Transverse colon (tissue), 4 donors: ENCODE results near the gene PNKP.

ENCODE experiments used
- EP300 ChIP-seq: sonication (generic); formaldehyde crosslinking; IDR thresholded peaks from one replicate; pipeline ENCODE4 v1.6.1; 2017; ENCODE audit warnings: antibody characterized with exemption, low read depth
- POLR2A ChIP-seq: fragments of 450-650 bp; IDR thresholded peaks from one replicate; pipeline ENCODE4 v1.6.1; 2016; ENCODE audit warnings: antibody characterized with exemption, mild to moderate bottlenecking, moderate library complexity
- POLR2AphosphoS5 ChIP-seq, 3 donors: sonication (generic); formaldehyde crosslinking; IDR thresholded peaks; one replicate each; pipeline ENCODE4 v1.6.1; 2016; ENCODE audit warnings: antibody characterized with exemption in 3 of 3
- TF ChIP-seq, protein P1 (sequence below), 5 experiments: fragments of 200-600 bp in 3 of 5; fragments of 450-650 bp in 2 of 5; sonication (generic) in 3 of 5; IDR thresholded peaks; 1 replicate in 2 of 5; 2 replicates in 3 of 5; pipeline ENCODE4 v1.5.1; 2016 to 2017; ENCODE audit warnings: antibody characterized with exemption in 5 of 5, inconsistent platforms in 3 of 5, mild to moderate bottlenecking in 2 of 5, moderate library complexity in 1 of 5

- TF ChIP-seq, protein P1, sequence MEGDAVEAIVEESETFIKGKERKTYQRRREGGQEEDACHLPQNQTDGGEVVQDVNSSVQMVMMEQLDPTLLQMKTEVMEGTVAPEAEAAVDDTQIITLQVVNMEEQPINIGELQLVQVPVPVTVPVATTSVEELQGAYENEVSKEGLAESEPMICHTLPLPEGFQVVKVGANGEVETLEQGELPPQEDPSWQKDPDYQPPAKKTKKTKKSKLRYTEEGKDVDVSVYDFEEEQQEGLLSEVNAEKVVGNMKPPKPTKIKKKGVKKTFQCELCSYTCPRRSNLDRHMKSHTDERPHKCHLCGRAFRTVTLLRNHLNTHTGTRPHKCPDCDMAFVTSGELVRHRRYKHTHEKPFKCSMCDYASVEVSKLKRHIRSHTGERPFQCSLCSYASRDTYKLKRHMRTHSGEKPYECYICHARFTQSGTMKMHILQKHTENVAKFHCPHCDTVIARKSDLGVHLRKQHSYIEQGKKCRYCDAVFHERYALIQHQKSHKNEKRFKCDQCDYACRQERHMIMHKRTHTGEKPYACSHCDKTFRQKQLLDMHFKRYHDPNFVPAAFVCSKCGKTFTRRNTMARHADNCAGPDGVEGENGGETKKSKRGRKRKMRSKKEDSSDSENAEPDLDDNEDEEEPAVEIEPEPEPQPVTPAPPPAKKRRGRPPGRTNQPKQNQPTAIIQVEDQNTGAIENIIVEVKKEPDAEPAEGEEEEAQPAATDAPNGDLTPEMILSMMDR (IDR thresholded peaks at IDR 0.05) = no peak
- TF ChIP-seq POLR2A (no peak), EP300 (no peak), POLR2AphosphoS5 (IDR thresholded peaks at IDR 0.05) (no peak)
Measured at GRCh38 chr19:49818649-49819370, 48.6 kb downstream of the PNKP start.
